Lower leg skin (tissue), 4 donors: Measurements from ENCODE around the gene SLC25A26. TPM values are rescaled to one million over a fixed set of nuclear protein-coding genes. Genes with fewer than 3 reads are reported as not detected.

Source experiments
- DNase-seq, 2 donors: peaks; one replicate each; pipeline ENCODE4 v3.0.0-alpha.2; 2019; ENCODE audit warnings: low spot score in 2 of 2
- H3K4me3 ChIP-seq: fragments of 200-600 bp; sonication (generic); 2 replicates; pipeline ENCODE4 v1.5.1; 2017; ENCODE audit warnings: mild to moderate bottlenecking, low read depth; ENCODE audit not compliant: poor library complexity, severe bottlenecking
- POLR2A ChIP-seq, 2 donors: fragments of 450-650 bp; IDR thresholded peaks; one replicate each; pipeline ENCODE4 v1.6.1; 2016 to 2017; ENCODE audit warnings: antibody characterized with exemption in 2 of 2, mild to moderate bottlenecking in 1 of 2, moderate library complexity in 1 of 2
- WGBS, 2 donors: methylation state at CpG; one replicate each; pipeline ENCODE4 v1.1.5; 2018; 5-methylcytosine and 5-hydroxymethylcytosine counted together
- intact Hi-C: fragments of 100-400 bp; cut with DNase I; formaldehyde crosslinking; loops from one replicate; pipeline ENCODE4 v1.15.0; 2023; ENCODE audit warnings: low total_unique reads
- total RNA-seq, 4 donors: library from RNA; depleted of rRNA; stranded (reverse); fragments of >200 nt; gene quantifications; one replicate each; pipeline ENCODE4 v1.1.0, GENCODE V29; 2016
- TF ChIP-seq, protein P1 (sequence below), 3 donors: fragments of 450-650 bp; IDR thresholded peaks; one replicate each; pipeline ENCODE4 v1.5.1; 2016; ENCODE audit warnings: antibody characterized with exemption in 3 of 3, mild to moderate bottlenecking in 3 of 3, moderate library complexity in 2 of 3

SLC25A26 gene
- total RNA-seq, 4 donors from 2014 or later, result 13.7 to 29.1 (median 21.9) TPM

GRCh38 chr3:66239513-66240123 is 18.8 kb downstream of the SLC25A26 start:
- 82 to 91% methylated on average over 2 of the region's 2 CpGs for WGBS, 2 donors
- intact Hi-C loops, result loop anchor here (5.0 kb wide), 1 partner anchor 1642 kb away; no protein-coding TSS in a partner anchor
- TF ChIP-seq, protein P1, sequence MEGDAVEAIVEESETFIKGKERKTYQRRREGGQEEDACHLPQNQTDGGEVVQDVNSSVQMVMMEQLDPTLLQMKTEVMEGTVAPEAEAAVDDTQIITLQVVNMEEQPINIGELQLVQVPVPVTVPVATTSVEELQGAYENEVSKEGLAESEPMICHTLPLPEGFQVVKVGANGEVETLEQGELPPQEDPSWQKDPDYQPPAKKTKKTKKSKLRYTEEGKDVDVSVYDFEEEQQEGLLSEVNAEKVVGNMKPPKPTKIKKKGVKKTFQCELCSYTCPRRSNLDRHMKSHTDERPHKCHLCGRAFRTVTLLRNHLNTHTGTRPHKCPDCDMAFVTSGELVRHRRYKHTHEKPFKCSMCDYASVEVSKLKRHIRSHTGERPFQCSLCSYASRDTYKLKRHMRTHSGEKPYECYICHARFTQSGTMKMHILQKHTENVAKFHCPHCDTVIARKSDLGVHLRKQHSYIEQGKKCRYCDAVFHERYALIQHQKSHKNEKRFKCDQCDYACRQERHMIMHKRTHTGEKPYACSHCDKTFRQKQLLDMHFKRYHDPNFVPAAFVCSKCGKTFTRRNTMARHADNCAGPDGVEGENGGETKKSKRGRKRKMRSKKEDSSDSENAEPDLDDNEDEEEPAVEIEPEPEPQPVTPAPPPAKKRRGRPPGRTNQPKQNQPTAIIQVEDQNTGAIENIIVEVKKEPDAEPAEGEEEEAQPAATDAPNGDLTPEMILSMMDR (IDR thresholded peaks at IDR 0.05), result no peak
- TF ChIP-seq POLR2A (IDR thresholded peaks at IDR 0.05), result no peak

GRCh38 chr3:66241466-66241865 is 20.7 kb downstream of the SLC25A26 start:
- intact Hi-C loops, result no loop called here
- DNase-seq, result no peak
- no peak for TF ChIP-seq POLR2A (IDR thresholded peaks at IDR 0.05)
- TF ChIP-seq, protein P1 (IDR thresholded peaks at IDR 0.05), result no peak
- H3K4me3 ChIP-seq, result no peak overlapping the region
- 86 to 92% methylated on average over 3 of the region's 3 CpGs for WGBS, 2 donors

More at GRCh38 chr3:66239513-66240123, 18.8 kb downstream of the SLC25A26 start:
- H3K4me3 ChIP-seq, result no peak overlapping the region
- no peak for DNase-seq

- intact Hi-C loops, result no loop called here
- 98% methylated on average over 3 of the region's 3 CpGs for WGBS, 2 donors
- DNase-seq, result no peak
- H3K4me3 ChIP-seq, result no peak overlapping the region
- TF ChIP-seq, protein P1 (IDR thresholded peaks at IDR 0.05), result no peak
- no peak for TF ChIP-seq POLR2A (IDR thresholded peaks at IDR 0.05)
Observed at GRCh38 chr3:66242788-66243464, 22.1 kb downstream of the SLC25A26 start.

DNA sequence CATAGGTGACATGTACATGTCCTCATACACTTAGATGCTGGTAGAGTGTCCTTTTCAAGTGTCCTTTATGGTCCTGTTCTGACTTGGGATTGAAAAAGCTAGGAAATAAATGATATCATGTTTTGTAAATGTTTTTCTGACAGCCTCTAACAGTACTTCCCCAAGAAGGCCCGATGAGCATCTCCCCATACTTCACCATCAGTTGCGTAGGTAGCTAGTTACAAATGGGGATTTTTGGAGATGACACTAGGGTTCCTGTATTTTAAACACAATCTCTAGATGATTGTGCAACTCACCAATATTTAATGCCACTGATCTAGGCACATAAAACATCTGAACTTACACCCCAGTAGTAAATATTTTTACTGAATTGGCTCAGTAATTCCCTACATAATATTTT is 27.8 kb downstream of the SLC25A26 start:
- intact Hi-C loops, result no loop called here
- DNase-seq, result no peak
- WGBS, 2 donors, result 87 to 91% methylated on average over 2 of the region's 2 CpGs
- TF ChIP-seq POLR2A (IDR thresholded peaks at IDR 0.05), result no peak
- TF ChIP-seq, protein P1 (IDR thresholded peaks at IDR 0.05), result no peak
- H3K4me3 ChIP-seq, result no peak overlapping the region

- TF ChIP-seq POLR2A (IDR thresholded peaks at IDR 0.05), result no peak
- TF ChIP-seq, protein P1 (IDR thresholded peaks at IDR 0.05), result no peak
- DNase-seq, result no peak
- intact Hi-C loops, result loop anchor here (10.0 kb wide), 1 partner anchor 571 kb away; no protein-coding TSS in a partner anchor
- 69 to 74% methylated on average over 6 of the region's 6 CpGs for WGBS, 2 donors
- no peak overlapping the region for H3K4me3 ChIP-seq
Observed at GRCh38 chr3:66253790-66254620, 33.2 kb downstream of the SLC25A26 start.
